Ureter (tissue), 1 donor: ENCODE measurements around the gene ZC3H12D. TPM values are rescaled to one million over a fixed set of nuclear protein-coding genes. Genes with fewer than 3 reads are reported as not detected.
"Not testable (repeated sequence)": the region's sequence is repeated elsewhere in the genome, so short reads cannot be mapped to it uniquely, and the experiment has no call there.

Experiments used
- DNase-seq: peaks from one replicate; pipeline ENCODE4 v3.0.0-alpha.2; 2020; ENCODE audit warnings: low spot score
- total RNA-seq: library from RNA; stranded (reverse); gene quantifications from one replicate; pipeline ENCODE4 v1.2.4, GENCODE V29; 2023
- donor health status: DM: yes; HTN: yes; CAD: no.

Gene ZC3H12D
- total RNA-seq, 1 donor from 2014 or later: 2.4 TPM

DNA sequence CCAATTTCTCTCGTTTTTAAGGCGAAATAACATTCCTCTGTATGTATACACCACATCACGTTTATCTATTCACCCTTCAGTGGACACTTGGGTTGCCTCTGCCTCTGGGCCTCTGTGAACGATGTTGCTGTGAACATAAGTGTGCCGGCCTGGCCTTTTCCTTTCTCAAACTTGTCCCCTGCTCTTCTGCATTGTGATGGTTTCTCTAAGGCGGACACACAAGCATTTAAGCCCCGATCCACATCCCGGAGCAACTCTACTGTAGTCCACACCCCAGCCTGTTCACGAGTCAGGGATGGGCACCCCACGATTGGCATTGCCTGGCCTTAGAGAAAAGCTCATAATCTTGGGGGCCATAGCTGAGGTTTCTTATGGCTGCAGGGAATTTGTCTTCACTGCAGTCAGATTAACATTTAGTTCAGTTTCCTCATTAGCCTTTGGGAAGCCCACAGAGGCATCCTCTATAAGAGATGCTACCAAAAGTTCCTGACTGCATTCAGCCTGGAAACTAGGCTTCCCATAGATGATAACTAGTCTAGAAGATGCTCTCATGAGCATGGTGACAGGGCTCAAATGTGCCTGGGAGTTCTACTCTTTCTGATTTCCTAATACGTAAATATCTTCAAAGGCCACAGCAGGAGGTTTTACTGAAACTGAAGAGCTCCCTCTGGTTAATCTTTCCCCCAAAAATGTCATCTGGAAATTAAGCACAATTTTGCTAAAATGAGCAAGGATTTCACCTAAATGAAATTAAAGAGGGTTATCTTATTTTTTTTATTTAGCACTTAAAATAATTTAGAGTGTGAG lies 762 bp downstream of the ZC3H12D start:
- peak; percentile 27 for DNase-seq

DNA sequence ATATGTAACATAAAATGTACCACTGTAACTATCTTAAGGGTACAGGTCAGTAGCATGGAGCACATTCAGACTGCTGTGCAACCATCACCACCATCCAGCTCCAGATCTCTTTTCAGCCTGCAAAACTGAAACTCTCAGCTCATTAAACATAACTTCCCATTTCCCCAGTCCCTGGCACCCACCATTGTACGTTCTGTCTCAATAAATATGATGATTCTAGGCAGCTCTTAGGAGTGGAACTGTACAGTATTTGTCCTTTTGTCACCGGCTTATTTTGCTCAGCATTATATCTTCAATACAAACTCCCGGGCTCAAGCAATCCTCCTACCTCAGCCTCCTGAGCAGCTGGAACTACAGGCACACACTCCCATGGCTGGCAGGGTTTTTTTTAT lies 1.5 kb downstream of the ZC3H12D start:
- peak; percentile 13 for DNase-seq

- DNase-seq: no peak
Measured at GRCh38 chr6:149482545-149483333, 2.1 kb downstream of the ZC3H12D start.

DNA sequence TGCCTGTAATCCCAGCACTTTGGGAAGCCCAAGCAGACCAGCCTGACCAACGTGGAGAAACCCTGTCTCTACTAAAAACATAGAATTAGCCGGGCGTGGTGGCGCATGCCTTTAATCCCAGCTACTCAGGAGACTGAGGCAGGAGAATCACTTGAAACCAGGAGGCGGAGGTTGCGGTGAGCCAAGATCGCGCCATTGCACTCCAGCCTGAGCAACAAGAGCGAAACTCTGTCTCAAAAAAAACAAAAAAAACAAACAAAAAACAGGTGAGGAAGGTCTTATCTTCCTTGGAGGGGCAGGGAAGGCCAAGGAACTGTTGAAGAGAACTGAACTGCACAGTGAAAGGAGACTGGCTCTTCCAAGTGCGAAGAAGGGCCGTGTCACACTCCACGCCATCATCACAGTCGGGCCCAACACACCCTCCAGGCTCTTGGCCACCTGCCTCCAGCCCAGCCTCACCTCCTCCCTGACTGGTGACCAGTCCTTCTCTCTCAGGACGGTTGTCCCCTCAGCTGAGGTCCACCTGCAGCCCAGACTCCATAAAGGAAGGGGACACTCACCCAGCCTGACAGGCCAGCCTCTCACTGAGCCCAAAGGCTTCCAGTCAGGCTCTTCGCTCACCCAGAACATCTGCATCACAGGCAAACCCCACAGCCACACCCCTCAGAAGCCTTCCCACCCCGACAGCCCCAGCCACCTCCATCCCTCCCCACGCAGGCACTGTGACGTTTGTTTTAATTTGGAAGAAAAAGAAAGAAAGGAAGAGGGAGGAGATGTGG lies 4.1 kb downstream of the ZC3H12D start:
- no peak for DNase-seq

- DNase-seq: no peak
Measured at GRCh38 chr6:149478631-149479314, 6.0 kb downstream of the ZC3H12D start.

DNA sequence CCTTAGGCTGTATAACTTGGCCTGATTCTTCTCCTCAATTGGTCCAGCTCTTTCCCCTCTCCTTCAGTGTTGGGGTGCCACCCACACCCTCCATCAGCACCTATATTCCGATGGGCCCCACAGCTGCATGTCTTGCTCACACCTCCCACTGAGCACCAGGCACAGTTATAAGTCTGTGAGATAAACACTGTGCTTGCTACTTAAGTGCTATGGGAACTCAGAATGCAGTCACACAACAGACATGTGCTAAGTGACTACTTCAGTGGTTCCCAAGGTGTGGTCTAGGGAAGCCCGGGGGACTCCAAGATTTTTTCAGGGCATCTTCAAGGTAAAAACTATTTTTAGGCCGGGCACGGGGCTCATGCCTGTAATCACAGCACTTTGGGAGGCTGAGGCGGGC lies 7.3 kb downstream of the ZC3H12D start:
- no peak for DNase-seq

- no peak for DNase-seq
Measured at GRCh38 chr6:149476789-149477455, 7.9 kb downstream of the ZC3H12D start.

- DNase-seq: no peak
Measured at GRCh38 chr6:149474108-149474935, 10.5 kb downstream of the ZC3H12D start.

GRCh38 chr6:149473080-149474052 lies 11.4 kb downstream of the ZC3H12D start:
- DNase-seq: no peak

- DNase-seq: no peak
Measured at GRCh38 chr6:149472241-149472640, 12.6 kb downstream of the ZC3H12D start.

- DNase-seq: no peak
Measured at GRCh38 chr6:149471801-149472200, 13.0 kb downstream of the ZC3H12D start.

GRCh38 chr6:149470948-149471347 lies 13.9 kb downstream of the ZC3H12D start:
- no peak for DNase-seq

- no peak for DNase-seq
Measured at GRCh38 chr6:149468179-149468578, 16.6 kb downstream of the ZC3H12D start.

DNA sequence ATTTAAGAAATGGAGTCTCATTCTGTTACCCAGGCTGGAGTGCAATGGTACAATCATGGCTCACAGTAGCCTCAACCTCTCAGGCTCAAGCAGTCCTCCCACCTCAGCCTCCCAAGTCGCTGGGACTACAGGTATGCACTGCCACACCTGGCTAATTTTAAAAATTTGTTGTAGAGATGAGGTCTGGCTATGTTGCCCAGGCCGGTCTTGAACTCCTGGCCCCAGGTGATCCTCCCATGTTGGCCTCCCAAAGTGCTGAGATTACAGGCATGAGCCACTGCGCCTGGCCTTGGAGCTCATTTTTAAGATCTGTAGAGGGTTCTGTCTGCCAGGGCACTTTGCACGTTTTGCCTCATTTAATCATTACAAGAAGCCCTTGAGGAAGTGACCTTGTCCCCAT lies 17.5 kb downstream of the ZC3H12D start:
- no peak for DNase-seq

- DNase-seq: no peak
Measured at GRCh38 chr6:149464411-149464810, 20.4 kb downstream of the ZC3H12D start.

GRCh38 chr6:149463781-149464180 lies 21.0 kb downstream of the ZC3H12D start:
- no peak for DNase-seq

- DNase-seq: not testable (repeated sequence)
Measured at GRCh38 chr6:149462712-149463111, 22.1 kb downstream of the ZC3H12D start.

- DNase-seq: no peak
Measured at GRCh38 chr6:149461670-149462069, 23.1 kb downstream of the ZC3H12D start.

- DNase-seq: not testable (repeated sequence)
Measured at GRCh38 chr6:149460249-149460648, 24.6 kb downstream of the ZC3H12D start.
